ENCODE results near the gene MLXIPL. TPM values are rescaled to one million over a fixed set of nuclear protein-coding genes. Genes with fewer than 3 reads are reported as not detected.

The MLXIPL gene
- total and polyA plus RNA-seq, 2 of the 8 experiments (the other 6 are each of a cell fraction or from before 2014, with no cell fraction given): 9.4 to 10.6 TPM

DNA sequence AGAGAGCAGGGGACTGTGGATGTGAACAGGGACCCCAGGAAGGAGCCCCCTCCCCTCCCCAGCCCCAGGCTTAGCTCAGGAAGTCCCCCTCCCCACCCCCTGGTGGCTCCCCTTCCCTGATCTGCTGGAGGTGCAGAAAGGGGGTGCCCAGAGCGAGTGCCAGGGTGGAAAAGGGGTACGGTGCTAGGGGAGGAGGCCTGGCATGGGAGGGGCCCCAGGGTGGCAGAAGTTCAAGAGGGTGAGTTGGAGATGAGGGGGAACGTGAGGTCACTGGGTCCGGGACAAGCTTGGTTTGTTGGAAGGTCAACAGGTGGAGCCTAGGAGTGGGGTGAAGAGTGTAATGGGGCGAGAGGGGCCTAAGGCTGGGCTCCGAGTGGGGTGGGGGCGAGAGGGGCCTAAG lies 24.4 kb downstream of the MLXIPL start:
- Histone ChIP-seq H3K9ac (replicated peaks in 1 of 4; ENCODE audit: extremely low read depth in 1 of 4, low read depth in 3 of 4, low read length in 3 of 4) (no peak overlapping the region), H3K27me3 (replicated peaks in 1 of 4; ENCODE audit: control insufficient read depth in 3 of 4, extremely low read depth in 1 of 4, insufficient read depth in 3 of 4, low read length in 3 of 4) (no peaks in the 10 kb centered on the region)
- TF ChIP-seq USF2 (IDR thresholded peaks at IDR 0.05; ENCODE audit: low read length) (no peak), PHF8 (conservative IDR thresholded peaks at IDR 0.05; ENCODE audit: low read depth, low read length) (no peak), GABPA (IDR thresholded peaks at IDR 0.05; ENCODE audit: borderline replicate concordance, insufficient read depth, low read length) (no peak), ATF3 (IDR thresholded peaks at IDR 0.05; ENCODE audit: insufficient read depth, low read depth, low read length) (no peak), CREB1 (IDR thresholded peaks at IDR 0.05) (no peak), EGR1 (IDR thresholded peaks at IDR 0.05; ENCODE audit: borderline replicate concordance, low read depth, low read length) (no peak), NANOG (IDR thresholded peaks at IDR 0.05; ENCODE audit: insufficient read depth, low read depth, low read length, poor library complexity, severe bottlenecking) (no peak), SIRT6 (IDR thresholded peaks at IDR 0.05; ENCODE audit: low read length) (no peak), CBX8 (IDR thresholded peaks at IDR 0.05; ENCODE audit: borderline replicate concordance, low read depth, low read length) (no peak), KDM5A (IDR thresholded peaks at IDR 0.05; ENCODE audit: low read length) (no peak), SP4 (IDR thresholded peaks at IDR 0.05; ENCODE audit: low read length) (no peak), CHD2 (IDR thresholded peaks at IDR 0.05; ENCODE audit: low read length) (no peak), RBBP5 (IDR thresholded peaks at IDR 0.05; ENCODE audit: borderline replicate concordance, low read depth, low read length) (no peak)

More for the DNA sequence above, 24.4 kb downstream of the MLXIPL start:
- Histone ChIP-seq H2AFZ (ENCODE audit: low read length) (no peak overlapping the region), H3K27ac (ENCODE audit: low read depth, low read length) (no peak overlapping the region), H3K23ac (ENCODE audit: insufficient read length) (no peak overlapping the region), H3K56ac (replicated peaks; ENCODE audit: insufficient read length, low read depth, low read length) (no peak overlapping the region), H2BK120ac (replicated peaks; ENCODE audit: low read depth, low read length) (no peak overlapping the region), H3K79me2 (ENCODE audit: control insufficient read depth in 1 of 2, insufficient read depth in 2 of 2, low read length in 2 of 2) (no peaks in the 10 kb centered on the region), H3K4ac (replicated peaks; ENCODE audit: insufficient read length, low read depth, low read length) (no peak overlapping the region), H4K5ac (ENCODE audit: insufficient read length, low read depth, low read length) (no peak overlapping the region), H4K20me1 (replicated peaks in 1 of 2; ENCODE audit: control insufficient read depth in 1 of 2, insufficient read depth in 2 of 2, low read length in 2 of 2) (peaks cover 0 to 4% of the 10 kb centered on the region in 2 experiments), H3K4me2 (ENCODE audit: insufficient read depth in 1 of 2, low read depth in 2 of 2, low read length in 2 of 2) (no peak overlapping the region), H2BK5ac (ENCODE audit: low read depth, low read length) (no peak overlapping the region), H3K4me3 (ENCODE audit: extremely low read depth in 1 of 4, insufficient read depth in 2 of 4, low read depth in 3 of 4, low read length in 4 of 4) (no peak overlapping the region), H2BK12ac (ENCODE audit: low read depth, low read length) (no peak overlapping the region), H3K9me3 (ENCODE audit: insufficient read depth in 2 of 2, low read depth in 1 of 2, low read length in 1 of 2) (no peaks in the 10 kb centered on the region), H2AK5ac (ENCODE audit: low read depth, low read length) (no peak overlapping the region), H3K23me2 (ENCODE audit: low read depth, low read length) (peaks cover 6% of the 10 kb centered on the region; the same call in 1 of the 2 replicates), H2BK20ac (ENCODE audit: low read length) (no peak overlapping the region), H3K18ac (ENCODE audit: extremely low read depth, low read length) (no peak overlapping the region), H3K4me1 (replicated peaks in 1 of 4; ENCODE audit: control insufficient read depth in 3 of 4, insufficient read depth in 4 of 4, low read length in 3 of 4) (peaks cover 0 to 14% (median 4%) of the 10 kb centered on the region in 4 experiments; a peak in 6 of 7 replicates), H4K91ac (replicated peaks; ENCODE audit: insufficient read length, low read length) (no peak overlapping the region), H2BK15ac (ENCODE audit: low read length) (no peak overlapping the region), H3K79me1 (ENCODE audit: low read depth, low read length) (no peaks in the 10 kb centered on the region), H4K8ac (ENCODE audit: extremely low read depth, insufficient read depth, low read length) (no peak overlapping the region), H3K36me3 (ENCODE audit: control insufficient read depth in 2 of 4, insufficient read depth in 4 of 4, low read length in 3 of 4) (no peaks in the 10 kb centered on the region; a peak in 1 of 8 replicates), H3K14ac (ENCODE audit: insufficient read length) (no peak overlapping the region)
- DNase-seq (ENCODE audit: low read depth in 1 of 2, low spot score in 2 of 2) (no peak), FAIRE-seq (no peak)
- CTCF ChIA-PET (ENCODE audit: partially characterized antibody): interaction anchor here (0.5 to 1.5 kb wide), 7 partner anchors 12 to 124 kb away, joined by 3 to 8 read pairs (median 3); no protein-coding TSS in a partner anchor
- 84% methylated on average over 6 of the region's 7 CpGs; no CpG with 5 or more reads in 1 of the 2 experiments for WGBS, 2 experiments (ENCODE audit: extremely low coverage in 1 of 2, insufficient coverage in 1 of 2, insufficient read length in 1 of 2, insufficient replicate concordance in 2 of 2, low coverage in 1 of 2, low lambda C conversion rate in 2 of 2, missing lambda C conversion rate in 1 of 2)
- POLR2A ChIA-PET (ENCODE audit: partially characterized antibody): interaction anchor here (0.6 to 1.0 kb wide), 5 partner anchors 13 to 106 kb away, joined by 3 to 4 read pairs (median 3); partner anchors contain the start of genes BUD23 and DNAJC30
